ENCODE measurements around the gene BICD2. TPM values are rescaled to one million over a fixed set of nuclear protein-coding genes. Genes with fewer than 3 reads are reported as not detected.

The BICD2 gene
- total and polyA plus RNA-seq, 12 donors: 9.3 to 33.8 (median 23.3) TPM

- DNase-seq: peak; percentile 98 to 99 (median 98)
- Histone ChIP-seq H3K27me3 (no peaks in the 10 kb centered on the region), H3K4me3 (peak overlapping the region; percentile 16 to 97 (median 38)), H3K4me1 (replicated peaks in 1 of 2) (peaks cover 23 to 40% of the 10 kb centered on the region in 2 donors), H3K36me3 (replicated peaks in 1 of 2) (no peaks in the 10 kb centered on the region), H3K27ac (peak overlapping the region; percentile 91 to 100 (median 99)), H3K9me3 (replicated peaks in 1 of 3) (no peaks in the 10 kb centered on the region)
- TF ChIP-seq CTCF (IDR thresholded peaks at IDR 0.05) (peak; percentile 87 to 93 (median 88)), POLR2A (IDR thresholded peaks at IDR 0.05) (peak; percentile 94 to 96)
- WGBS, 4 donors: 1 to 12% (median 3%) methylated on average over 12 to 75 of the region's 75 CpGs
- intact Hi-C loops (cut with DNase I): loop anchor here (10.0 kb wide), 1 partner anchor 50 kb away; no protein-coding TSS in a partner anchor
These were observed 629 bp upstream of the BICD2 start for GRCh38 chr9:92764988-92765936.

DNA sequence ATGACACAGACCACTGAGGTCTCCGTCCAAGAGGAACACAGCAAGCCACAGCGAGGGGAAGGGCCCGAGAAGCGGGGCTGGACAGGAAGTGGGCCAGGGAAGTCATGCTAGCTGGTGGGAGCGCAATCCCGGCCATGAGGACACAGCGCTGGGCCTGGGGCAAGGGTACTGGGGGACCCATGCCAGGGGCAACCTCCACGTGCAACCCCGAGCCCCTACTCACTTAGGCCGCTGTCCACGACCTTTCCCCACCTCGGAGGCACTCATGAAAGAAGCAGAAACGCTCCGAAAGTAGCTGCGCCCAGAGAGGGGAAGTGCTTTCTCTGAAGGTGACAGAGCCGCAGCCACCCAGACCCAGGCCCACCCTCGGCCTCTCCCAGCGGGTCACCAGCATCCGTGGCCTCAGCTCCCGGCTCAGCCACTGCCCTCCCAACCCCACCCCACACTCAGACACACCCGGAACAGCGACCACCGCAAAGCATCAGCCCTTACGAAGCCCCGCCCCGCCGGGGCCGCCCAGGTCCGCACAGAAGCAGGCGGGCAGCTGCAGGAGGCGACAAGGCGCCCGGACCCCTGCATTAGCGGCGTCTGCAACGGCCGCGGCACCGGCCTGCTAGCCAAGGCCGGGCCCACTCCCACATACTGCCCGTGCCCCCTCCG is 782 bp downstream of the BICD2 start:
- H3K27ac ChIP-seq: peak overlapping the region in 4 of 5 donors; percentile 34 to 100 (median 74)
- H3K4me1 ChIP-seq (replicated peaks in 1 of 2): peaks cover 19 to 48% of the 10 kb centered on the region in 2 donors
- no peaks in the 10 kb centered on the region for H3K27me3 ChIP-seq
- no peaks in the 10 kb centered on the region for H3K36me3 ChIP-seq (replicated peaks in 1 of 2)
- peak overlapping the region; percentile 22 to 97 (median 88) for H3K4me3 ChIP-seq
- no peak for TF ChIP-seq POLR2A (IDR thresholded peaks at IDR 0.05)
- no peak for TF ChIP-seq CTCF (IDR thresholded peaks at IDR 0.05)
- WGBS, 4 donors: 0 to 11% (median 1%) methylated on average over 1 to 42 of the region's 42 CpGs
- H3K9me3 ChIP-seq (replicated peaks in 1 of 3): no peaks in the 10 kb centered on the region
- DNase-seq: peak in 5 of 7 donors; percentile 28 to 61 (median 44)
- intact Hi-C loops (cut with DNase I): loop anchor here (10.0 kb wide), 1 partner anchor 49 kb away; no protein-coding TSS in a partner anchor

DNA sequence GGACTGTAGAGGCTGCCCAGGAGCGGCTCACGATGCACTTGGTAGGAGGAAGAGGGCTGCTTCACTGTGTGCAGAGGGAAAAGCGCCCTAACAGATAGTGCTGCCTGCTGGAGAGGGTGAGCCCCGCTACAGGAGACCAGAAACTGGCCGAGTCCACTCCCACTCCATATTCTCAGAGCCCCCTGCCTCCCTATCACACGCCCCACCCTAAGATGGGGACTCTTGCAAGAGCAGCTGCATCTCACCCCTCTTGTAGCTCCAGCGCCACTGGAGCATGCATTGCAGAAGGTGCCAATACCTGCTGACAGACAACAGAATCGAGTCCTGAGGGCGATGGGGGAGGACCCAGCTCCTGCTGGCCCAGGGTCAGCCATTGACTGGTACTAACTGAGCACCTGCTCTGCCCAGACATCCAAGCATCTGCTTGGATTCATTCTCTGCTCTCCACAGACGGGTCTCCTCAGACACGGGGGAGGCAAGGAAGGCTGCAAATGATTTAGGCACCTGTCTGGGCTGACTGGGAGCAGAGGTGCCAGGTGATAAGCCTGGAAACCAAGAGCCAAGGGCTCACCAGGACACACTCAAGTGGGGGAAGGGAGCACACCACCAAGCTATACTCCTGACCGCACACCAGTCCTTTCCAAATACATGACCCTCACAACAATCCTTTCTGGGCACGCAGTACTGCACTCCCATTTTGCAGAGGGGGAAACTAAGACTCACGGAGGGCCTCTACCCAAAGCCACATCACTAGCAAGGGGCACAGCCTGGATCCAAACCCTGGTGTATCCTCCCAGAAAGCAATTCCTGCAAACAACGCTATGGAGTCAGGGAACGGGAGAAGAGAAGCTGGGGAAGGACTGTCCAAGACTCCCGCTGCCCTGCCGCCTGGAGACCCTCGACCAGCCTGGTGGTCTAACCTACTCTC is 1.6 kb downstream of the BICD2 start:
- peaks cover 15 to 48% of the 10 kb centered on the region in 2 donors for H3K4me1 ChIP-seq (replicated peaks in 1 of 2)
- DNase-seq: peak in 2 of 7 donors; percentile 26 to 54
- H3K4me3 ChIP-seq: peak overlapping the region in 3 of 4 donors; percentile 22 to 97 (median 84)
- no peaks in the 10 kb centered on the region for H3K27me3 ChIP-seq
- no peak for TF ChIP-seq POLR2A (IDR thresholded peaks at IDR 0.05)
- no peak for TF ChIP-seq CTCF (IDR thresholded peaks at IDR 0.05)
- intact Hi-C loops (cut with DNase I): loop anchor here (10.0 kb wide), 1 partner anchor 48 kb away; no protein-coding TSS in a partner anchor
- WGBS, 4 donors: 39 to 52% (median 50%) methylated on average over 12 to 19 of the region's 19 CpGs
- no peaks in the 10 kb centered on the region for H3K36me3 ChIP-seq (replicated peaks in 1 of 2)
- no peaks in the 10 kb centered on the region for H3K9me3 ChIP-seq (replicated peaks in 1 of 3)
- H3K27ac ChIP-seq: peak overlapping the region in 3 of 5 donors; percentile 34 to 100 (median 48)

Data from adrenal gland (tissue), 12 donors.